ENCODE data around the gene INPP5D.

GRCh38 chr2:233094614-233095013 lies 34.5 kb downstream of the INPP5D start:
- TF ChIP-seq, protein P1, sequence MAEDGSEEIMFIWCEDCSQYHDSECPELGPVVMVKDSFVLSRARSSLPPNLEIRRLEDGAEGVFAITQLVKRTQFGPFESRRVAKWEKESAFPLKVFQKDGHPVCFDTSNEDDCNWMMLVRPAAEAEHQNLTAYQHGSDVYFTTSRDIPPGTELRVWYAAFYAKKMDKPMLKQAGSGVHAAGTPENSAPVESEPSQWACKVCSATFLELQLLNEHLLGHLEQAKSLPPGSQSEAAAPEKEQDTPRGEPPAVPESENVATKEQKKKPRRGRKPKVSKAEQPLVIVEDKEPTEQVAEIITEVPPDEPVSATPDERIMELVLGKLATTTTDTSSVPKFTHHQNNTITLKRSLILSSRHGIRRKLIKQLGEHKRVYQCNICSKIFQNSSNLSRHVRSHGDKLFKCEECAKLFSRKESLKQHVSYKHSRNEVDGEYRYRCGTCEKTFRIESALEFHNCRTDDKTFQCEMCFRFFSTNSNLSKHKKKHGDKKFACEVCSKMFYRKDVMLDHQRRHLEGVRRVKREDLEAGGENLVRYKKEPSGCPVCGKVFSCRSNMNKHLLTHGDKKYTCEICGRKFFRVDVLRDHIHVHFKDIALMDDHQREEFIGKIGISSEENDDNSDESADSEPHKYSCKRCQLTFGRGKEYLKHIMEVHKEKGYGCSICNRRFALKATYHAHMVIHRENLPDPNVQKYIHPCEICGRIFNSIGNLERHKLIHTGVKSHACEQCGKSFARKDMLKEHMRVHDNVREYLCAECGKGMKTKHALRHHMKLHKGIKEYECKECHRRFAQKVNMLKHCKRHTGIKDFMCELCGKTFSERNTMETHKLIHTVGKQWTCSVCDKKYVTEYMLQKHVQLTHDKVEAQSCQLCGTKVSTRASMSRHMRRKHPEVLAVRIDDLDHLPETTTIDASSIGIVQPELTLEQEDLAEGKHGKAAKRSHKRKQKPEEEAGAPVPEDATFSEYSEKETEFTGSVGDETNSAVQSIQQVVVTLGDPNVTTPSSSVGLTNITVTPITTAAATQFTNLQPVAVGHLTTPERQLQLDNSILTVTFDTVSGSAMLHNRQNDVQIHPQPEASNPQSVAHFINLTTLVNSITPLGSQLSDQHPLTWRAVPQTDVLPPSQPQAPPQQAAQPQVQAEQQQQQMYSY (CRISPR knock-in tag; IDR thresholded peaks at IDR 0.05): no peak
- TF ChIP-seq, protein P2, sequence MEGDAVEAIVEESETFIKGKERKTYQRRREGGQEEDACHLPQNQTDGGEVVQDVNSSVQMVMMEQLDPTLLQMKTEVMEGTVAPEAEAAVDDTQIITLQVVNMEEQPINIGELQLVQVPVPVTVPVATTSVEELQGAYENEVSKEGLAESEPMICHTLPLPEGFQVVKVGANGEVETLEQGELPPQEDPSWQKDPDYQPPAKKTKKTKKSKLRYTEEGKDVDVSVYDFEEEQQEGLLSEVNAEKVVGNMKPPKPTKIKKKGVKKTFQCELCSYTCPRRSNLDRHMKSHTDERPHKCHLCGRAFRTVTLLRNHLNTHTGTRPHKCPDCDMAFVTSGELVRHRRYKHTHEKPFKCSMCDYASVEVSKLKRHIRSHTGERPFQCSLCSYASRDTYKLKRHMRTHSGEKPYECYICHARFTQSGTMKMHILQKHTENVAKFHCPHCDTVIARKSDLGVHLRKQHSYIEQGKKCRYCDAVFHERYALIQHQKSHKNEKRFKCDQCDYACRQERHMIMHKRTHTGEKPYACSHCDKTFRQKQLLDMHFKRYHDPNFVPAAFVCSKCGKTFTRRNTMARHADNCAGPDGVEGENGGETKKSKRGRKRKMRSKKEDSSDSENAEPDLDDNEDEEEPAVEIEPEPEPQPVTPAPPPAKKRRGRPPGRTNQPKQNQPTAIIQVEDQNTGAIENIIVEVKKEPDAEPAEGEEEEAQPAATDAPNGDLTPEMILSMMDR (IDR thresholded peaks at IDR 0.05): no peak
- no peak for TF ChIP-seq SP1 (CRISPR knock-in tag; conservative IDR thresholded peaks at IDR 0.05)
- TF ChIP-seq, protein P3, sequence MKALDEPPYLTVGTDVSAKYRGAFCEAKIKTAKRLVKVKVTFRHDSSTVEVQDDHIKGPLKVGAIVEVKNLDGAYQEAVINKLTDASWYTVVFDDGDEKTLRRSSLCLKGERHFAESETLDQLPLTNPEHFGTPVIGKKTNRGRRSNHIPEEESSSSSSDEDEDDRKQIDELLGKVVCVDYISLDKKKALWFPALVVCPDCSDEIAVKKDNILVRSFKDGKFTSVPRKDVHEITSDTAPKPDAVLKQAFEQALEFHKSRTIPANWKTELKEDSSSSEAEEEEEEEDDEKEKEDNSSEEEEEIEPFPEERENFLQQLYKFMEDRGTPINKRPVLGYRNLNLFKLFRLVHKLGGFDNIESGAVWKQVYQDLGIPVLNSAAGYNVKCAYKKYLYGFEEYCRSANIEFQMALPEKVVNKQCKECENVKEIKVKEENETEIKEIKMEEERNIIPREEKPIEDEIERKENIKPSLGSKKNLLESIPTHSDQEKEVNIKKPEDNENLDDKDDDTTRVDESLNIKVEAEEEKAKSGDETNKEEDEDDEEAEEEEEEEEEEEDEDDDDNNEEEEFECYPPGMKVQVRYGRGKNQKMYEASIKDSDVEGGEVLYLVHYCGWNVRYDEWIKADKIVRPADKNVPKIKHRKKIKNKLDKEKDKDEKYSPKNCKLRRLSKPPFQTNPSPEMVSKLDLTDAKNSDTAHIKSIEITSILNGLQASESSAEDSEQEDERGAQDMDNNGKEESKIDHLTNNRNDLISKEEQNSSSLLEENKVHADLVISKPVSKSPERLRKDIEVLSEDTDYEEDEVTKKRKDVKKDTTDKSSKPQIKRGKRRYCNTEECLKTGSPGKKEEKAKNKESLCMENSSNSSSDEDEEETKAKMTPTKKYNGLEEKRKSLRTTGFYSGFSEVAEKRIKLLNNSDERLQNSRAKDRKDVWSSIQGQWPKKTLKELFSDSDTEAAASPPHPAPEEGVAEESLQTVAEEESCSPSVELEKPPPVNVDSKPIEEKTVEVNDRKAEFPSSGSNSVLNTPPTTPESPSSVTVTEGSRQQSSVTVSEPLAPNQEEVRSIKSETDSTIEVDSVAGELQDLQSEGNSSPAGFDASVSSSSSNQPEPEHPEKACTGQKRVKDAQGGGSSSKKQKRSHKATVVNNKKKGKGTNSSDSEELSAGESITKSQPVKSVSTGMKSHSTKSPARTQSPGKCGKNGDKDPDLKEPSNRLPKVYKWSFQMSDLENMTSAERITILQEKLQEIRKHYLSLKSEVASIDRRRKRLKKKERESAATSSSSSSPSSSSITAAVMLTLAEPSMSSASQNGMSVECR (CRISPR knock-in tag; IDR thresholded peaks at IDR 0.05; ENCODE audit: borderline replicate concordance): no peak
- TF ChIP-seq, protein P4, sequence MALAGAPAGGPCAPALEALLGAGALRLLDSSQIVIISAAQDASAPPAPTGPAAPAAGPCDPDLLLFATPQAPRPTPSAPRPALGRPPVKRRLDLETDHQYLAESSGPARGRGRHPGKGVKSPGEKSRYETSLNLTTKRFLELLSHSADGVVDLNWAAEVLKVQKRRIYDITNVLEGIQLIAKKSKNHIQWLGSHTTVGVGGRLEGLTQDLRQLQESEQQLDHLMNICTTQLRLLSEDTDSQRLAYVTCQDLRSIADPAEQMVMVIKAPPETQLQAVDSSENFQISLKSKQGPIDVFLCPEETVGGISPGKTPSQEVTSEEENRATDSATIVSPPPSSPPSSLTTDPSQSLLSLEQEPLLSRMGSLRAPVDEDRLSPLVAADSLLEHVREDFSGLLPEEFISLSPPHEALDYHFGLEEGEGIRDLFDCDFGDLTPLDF (CRISPR knock-in tag; IDR thresholded peaks at IDR 0.05): no peak

Data from WTC11 (cell line).